Activated effector memory CD4-positive, alpha-beta T cell treated with Interleukin-2 at 50 U/mL for 16 hours (primary cell): ENCODE data around the gene NUFIP2.
"Not testable (repeated sequence)": the region's sequence is repeated elsewhere in the genome, so short reads cannot be mapped to it uniquely, and the experiment has no call there.

Experiments
- DNase-seq: peaks from one replicate; pipeline ENCODE4 v3.0.0-alpha.2; 2020

The NUFIP2 gene

GRCh38 chr17:29278692-29279091, 15.3 kb downstream of the NUFIP2 start:
- DNase-seq: no peak

- no peak for DNase-seq
Measured at GRCh38 chr17:29273924-29274323, 20.0 kb downstream of the NUFIP2 start.

- DNase-seq: not testable (repeated sequence)
Measured at GRCh38 chr17:29271980-29272379, 22.0 kb downstream of the NUFIP2 start.

- DNase-seq: no peak
Measured at GRCh38 chr17:29263916-29264315, 30.0 kb downstream of the NUFIP2 start.

- DNase-seq: no peak
Measured at GRCh38 chr17:29257756-29258155, 36.2 kb downstream of the NUFIP2 start.

- DNase-seq: no peak
Measured at GRCh38 chr17:29256735-29257466, 37.0 kb downstream of the NUFIP2 start.

GRCh38 chr17:29255926-29256522, 37.9 kb downstream of the NUFIP2 start:
- DNase-seq: no peak

- no peak for DNase-seq
Measured at GRCh38 chr17:29253037-29253436, 40.9 kb downstream of the NUFIP2 start.

- DNase-seq: no peak
Measured at GRCh38 chr17:29252101-29252791, 41.7 kb downstream of the NUFIP2 start.

GRCh38 chr17:29251184-29251583, 42.8 kb downstream of the NUFIP2 start:
- no peak for DNase-seq

- no peak for DNase-seq
Measured at GRCh38 chr17:29250666-29251065, 43.3 kb downstream of the NUFIP2 start.

GRCh38 chr17:29248845-29249244, 45.1 kb downstream of the NUFIP2 start:
- DNase-seq: no peak

GRCh38 chr17:29247219-29247618, 46.7 kb downstream of the NUFIP2 start:
- DNase-seq: no peak

GRCh38 chr17:29246628-29247027, 47.3 kb downstream of the NUFIP2 start, which contains the start of gene CRYBA1:
Gene CRYBA1, plus strand, starts transcription at chr17:29246859. Its CDS starts 5 bp downstream, at chr17:29246864.
- DNase-seq: no peak

- DNase-seq: no peak
Measured at GRCh38 chr17:29245401-29245800, 48.5 kb downstream of the NUFIP2 start.

GRCh38 chr17:29243792-29244191, 50.2 kb downstream of the NUFIP2 start:
- DNase-seq: no peak

- no peak for DNase-seq
Measured at GRCh38 chr17:29242790-29243189, 51.2 kb downstream of the NUFIP2 start.

- no peak for DNase-seq
Measured at GRCh38 chr17:29242051-29242450, 51.9 kb downstream of the NUFIP2 start.

- DNase-seq: no peak
Measured at GRCh38 chr17:29240968-29241963, 52.7 kb downstream of the NUFIP2 start.

GRCh38 chr17:29240477-29240876, 53.5 kb downstream of the NUFIP2 start:
- no peak for DNase-seq

- no peak for DNase-seq
Measured at GRCh38 chr17:29238133-29238850, 55.7 kb downstream of the NUFIP2 start.
